Smooth muscle cell (in vitro differentiated cells): ENCODE data around the gene IL1F10. TPM values are rescaled to one million over a fixed set of nuclear protein-coding genes. Genes with fewer than 3 reads are reported as not detected.

Experiments
- DNase-seq: peaks from one replicate; lab custom pipeline; 2025; ENCODE audit not compliant: unreplicated experiment; lab: John Stamatoyannopoulos, UW
- H2AFZ ChIP-seq: fragments of 200-600 bp; sonication (generic); 2 replicates; pipeline ENCODE4 v1.6.0; 2016; ENCODE audit warnings: antibody characterized with exemption, low read depth, mild to moderate bottlenecking
- H3F3A ChIP-seq: fragments of 200-600 bp; sonication (generic); 2 replicates; pipeline ENCODE4 v1.6.0; 2017; ENCODE audit warnings: antibody characterized with exemption, low read depth
- H3K27ac ChIP-seq: fragments of 200-600 bp; sonication (generic); 2 replicates; pipeline ENCODE4 v1.5.1; 2016; ENCODE audit warnings: low read depth, mild to moderate bottlenecking
- H3K27me3 ChIP-seq: fragments of 200-600 bp; sonication (generic); 2 replicates; pipeline ENCODE4 v1.6.1; 2016; ENCODE audit warnings: low read depth, mild to moderate bottlenecking
- H3K36me3 ChIP-seq: fragments of 200-600 bp; sonication (generic); 2 replicates; pipeline ENCODE4 v1.5.1; 2016; ENCODE audit warnings: low read depth
- H3K4me1 ChIP-seq: fragments of 200-600 bp; sonication (generic); 2 replicates; pipeline ENCODE4 v1.5.1; 2016; ENCODE audit warnings: low read depth
- H3K4me2 ChIP-seq: fragments of 200-600 bp; sonication (generic); 2 replicates; pipeline ENCODE4 v1.6.0; 2016; ENCODE audit warnings: mild to moderate bottlenecking
- H3K4me3 ChIP-seq: fragments of 200-600 bp; sonication (generic); 2 replicates; pipeline ENCODE4 v1.5.1; 2016; ENCODE audit warnings: mild to moderate bottlenecking
- H3K79me2 ChIP-seq: fragments of 200-600 bp; sonication (generic); 2 replicates; pipeline ENCODE4 v1.6.0; 2016; ENCODE audit warnings: low read depth, mild to moderate bottlenecking
- H3K9ac ChIP-seq: fragments of 200-600 bp; sonication (generic); 2 replicates; pipeline ENCODE4 v1.6.0; 2016; ENCODE audit warnings: low read depth
- H3K9me3 ChIP-seq: fragments of 200-600 bp; sonication (generic); replicated peaks from 2 replicates; pipeline ENCODE4 v1.5.1; 2016; ENCODE audit warnings: low read depth
- H4K20me1 ChIP-seq: fragments of 200-600 bp; sonication (generic); 2 replicates; pipeline ENCODE4 v1.6.0; 2016; ENCODE audit warnings: low read depth
- CTCF ChIP-seq: fragments of 200-600 bp; sonication (generic); IDR thresholded peaks from 2 replicates; pipeline ENCODE4 v1.5.1; 2017; ENCODE audit warnings: borderline replicate concordance, mild to moderate bottlenecking, antibody characterized with exemption; ENCODE audit not compliant: insufficient read depth, poor library complexity, severe bottlenecking
- WGBS: methylation state at CpG from one replicate; pipeline ENCODE4 v1.1.7; 2016; ENCODE audit warnings: low lambda C conversion rate; 5-methylcytosine and 5-hydroxymethylcytosine counted together
- polyA plus RNA-seq: library from polyadenylated mRNA; unstranded; fragments of >200 nt; fragmentation: Nextera tagmentation; extraction: Ambion mirVana; gene quantifications from 2 replicates; pipeline ENCODE4 v1.2.1, GENCODE V29; 2016
- total RNA-seq: library from RNA; depleted of rRNA; stranded (reverse); fragments of >200 nt; gene quantifications from 2 replicates; pipeline ENCODE4 v1.2.3, GENCODE V29; 2014

The IL1F10 gene
- total and polyA plus RNA-seq, 2 experiments from 2014 or later: not detected

- Histone ChIP-seq H3F3A (no peaks in the 10 kb centered on the region), H3K27me3 (peaks cover 41% of the 10 kb centered on the region), H4K20me1 (no peaks in the 10 kb centered on the region), H3K9me3 (no peaks in the 10 kb centered on the region), H2AFZ (no peak overlapping the region), H3K36me3 (no peaks in the 10 kb centered on the region), H3K27ac (no peak overlapping the region), H3K4me2 (no peak overlapping the region), H3K9ac (no peak overlapping the region), H3K4me3 (no peak overlapping the region), H3K4me1 (no peaks in the 10 kb centered on the region), H3K79me2 (no peaks in the 10 kb centered on the region)
- DNase-seq: no peak
- TF ChIP-seq CTCF: no peak
These were observed 22.1 kb downstream of the IL1F10 start for GRCh38 chr2:113089916-113090315.

- Histone ChIP-seq H4K20me1 (no peaks in the 10 kb centered on the region), H3K36me3 (no peaks in the 10 kb centered on the region), H3K9ac (no peak overlapping the region), H2AFZ (no peak overlapping the region), H3K27ac (no peak overlapping the region), H3K4me3 (no peak overlapping the region), H3F3A (no peaks in the 10 kb centered on the region), H3K4me1 (no peaks in the 10 kb centered on the region), H3K79me2 (no peaks in the 10 kb centered on the region), H3K27me3 (peaks cover 33% of the 10 kb centered on the region), H3K4me2 (no peak overlapping the region), H3K9me3 (no peaks in the 10 kb centered on the region)
- no peak for TF ChIP-seq CTCF
- no peak for DNase-seq
- 63% methylated on average over 4 of the region's 4 CpGs for WGBS
These were observed 23.6 kb downstream of the IL1F10 start for GRCh38 chr2:113091231-113091896.

- Histone ChIP-seq H3K9ac (no peak overlapping the region), H4K20me1 (no peaks in the 10 kb centered on the region), H3F3A (no peaks in the 10 kb centered on the region), H3K4me1 (no peaks in the 10 kb centered on the region), H3K27me3 (peaks cover 33% of the 10 kb centered on the region), H3K79me2 (no peaks in the 10 kb centered on the region), H2AFZ (no peak overlapping the region), H3K9me3 (no peaks in the 10 kb centered on the region), H3K36me3 (no peaks in the 10 kb centered on the region), H3K4me3 (no peak overlapping the region), H3K27ac (no peak overlapping the region), H3K4me2 (no peak overlapping the region)
- DNase-seq: no peak
- 85% methylated on average over 5 of the region's 5 CpGs for WGBS
- TF ChIP-seq CTCF: no peak
These were observed 25.3 kb downstream of the IL1F10 start for GRCh38 chr2:113092864-113093612.
